GM23338 (cell line): ENCODE results near the gene SURF1. TPM values are rescaled to one million over a fixed set of nuclear protein-coding genes. Genes with fewer than 3 reads are reported as not detected.
"Not testable (repeated sequence)": the region's sequence is repeated elsewhere in the genome, so short reads cannot be mapped to it uniquely, and the experiment has no call there.

Experiments used
- ATAC-seq: fragments of 200-7000 bp; cut with Tn5 transposase; 3 replicates; pipeline ENCODE4 v1.9.1; 2020
- DNase-seq: peaks from one replicate; pipeline ENCODE4 v3.0.0-alpha.2; 2015; ENCODE audit warnings: low spot score
- H2AFZ ChIP-seq: fragments of 200-600 bp; sonication (generic); 2 replicates; pipeline ENCODE4 v1.8.0; 2016; ENCODE audit warnings: antibody characterized with exemption, mild to moderate bottlenecking, moderate library complexity
- H3F3A ChIP-seq: fragments of 200-600 bp; sonication (generic); replicated peaks from 2 replicates; pipeline ENCODE4 v1.8.0; 2017; ENCODE audit warnings: antibody characterized with exemption, mixed run types, low read depth
- H3K27ac ChIP-seq: fragments of 200-600 bp; sonication (generic); 2 replicates; pipeline ENCODE4 v1.6.1; 2016; ENCODE audit warnings: low read depth
- H3K27me3 ChIP-seq: fragments of 200-600 bp; sonication (generic); 2 replicates; pipeline ENCODE4 v1.8.0; 2016; ENCODE audit warnings: mild to moderate bottlenecking, mixed run types, moderate library complexity; ENCODE audit not compliant: insufficient read depth
- H3K36me3 ChIP-seq: fragments of 200-600 bp; sonication (generic); 2 replicates; pipeline ENCODE4 v1.8.0; 2016; ENCODE audit warnings: mild to moderate bottlenecking; ENCODE audit not compliant: insufficient read depth
- H3K4me1 ChIP-seq: fragments of 200-600 bp; sonication (generic); 2 replicates; pipeline ENCODE4 v1.8.0; 2016; ENCODE audit warnings: mild to moderate bottlenecking, moderate library complexity; ENCODE audit not compliant: insufficient read depth
- H3K4me2 ChIP-seq: fragments of 200-600 bp; sonication (generic); 2 replicates; pipeline ENCODE4 v1.7.1; 2017; ENCODE audit warnings: mixed run types
- H3K4me3 ChIP-seq: fragments of 200-600 bp; sonication (generic); 2 replicates; pipeline ENCODE4 v1.6.1; 2016; ENCODE audit warnings: mixed run types
- H3K79me2 ChIP-seq: fragments of 200-600 bp; sonication (generic); replicated peaks from 2 replicates; pipeline ENCODE4 v1.8.0; 2017; ENCODE audit warnings: mild to moderate bottlenecking; ENCODE audit not compliant: insufficient read depth
- H3K9me2 ChIP-seq: fragments of 200-600 bp; sonication (generic); 2 replicates; pipeline ENCODE4 v1.8.0; 2017; ENCODE audit not compliant: insufficient read depth
- H4K20me1 ChIP-seq: fragments of 200-600 bp; sonication (generic); replicated peaks from 2 replicates; pipeline ENCODE4 v1.8.0; 2017; ENCODE audit warnings: mild to moderate bottlenecking; ENCODE audit not compliant: insufficient read depth
- H3K27ac Mint-ChIP-seq: 2 replicates; pipeline ENCODE4 v1.8.0; 2020; ENCODE audit warnings: inconsistent platforms, mild to moderate bottlenecking, moderate library complexity, mixed read lengths
- H3K27me3 Mint-ChIP-seq: 3 replicates; pipeline ENCODE4 v1.8.0; 2022; ENCODE audit warnings: low read depth, mild to moderate bottlenecking, moderate library complexity, mixed read lengths, inconsistent platforms; ENCODE audit not compliant: insufficient read depth, poor library complexity
- H3K36me3 Mint-ChIP-seq: 3 replicates; pipeline ENCODE4 v1.8.0; 2021; ENCODE audit warnings: low read depth, mild to moderate bottlenecking, inconsistent platforms, moderate library complexity, mixed read lengths
- H3K4me1 Mint-ChIP-seq: 3 replicates; pipeline ENCODE4 v1.8.0; 2020; ENCODE audit warnings: mild to moderate bottlenecking, inconsistent platforms, mixed read lengths
- H3K4me3 Mint-ChIP-seq: 3 replicates; pipeline ENCODE4 v1.8.0; 2021; ENCODE audit warnings: moderate library complexity, mild to moderate bottlenecking, inconsistent platforms, mixed read lengths
- H3K9me3 Mint-ChIP-seq: 3 replicates; pipeline ENCODE4 v1.8.0; 2020; ENCODE audit warnings: moderate library complexity, mild to moderate bottlenecking, inconsistent platforms, mixed read lengths
- CREB1 ChIP-seq: fragments of 250-450 bp; sonication (Bioruptor Pico); IDR thresholded peaks from 2 replicates; pipeline ENCODE4 v1.5.0; 2020; ENCODE audit warnings: low read depth, mild to moderate bottlenecking, moderate library complexity
- EZH2 ChIP-seq: fragments of 200-600 bp; sonication (generic); IDR thresholded peaks from one replicate; pipeline ENCODE4 v1.8.0; 2017; ENCODE audit warnings: antibody characterized with exemption, mild to moderate bottlenecking, low read depth; ENCODE audit not compliant: unreplicated experiment
- EZH2phosphoT487 ChIP-seq: fragments of 200-600 bp; sonication (generic); IDR thresholded peaks from one replicate; pipeline ENCODE4 v1.8.1; 2018; ENCODE audit warnings: antibody characterized with exemption; ENCODE audit not compliant: unreplicated experiment
- JUNB ChIP-seq: IDR thresholded peaks from one replicate; pipeline ENCODE4 v1.6.1; 2016; ENCODE audit warnings: antibody characterized with exemption; ENCODE audit not compliant: unreplicated experiment
- POLR2AphosphoS5 ChIP-seq: IDR thresholded peaks from 2 replicates; pipeline ENCODE4 v1.6.1; 2016; ENCODE audit warnings: antibody characterized with exemption, low read depth
- STAT1 ChIP-seq: IDR thresholded peaks from one replicate; pipeline ENCODE4 v1.6.1; 2016; ENCODE audit warnings: antibody characterized with exemption; ENCODE audit not compliant: unreplicated experiment
- ZNF114 ChIP-seq: fragments of 250-450 bp; sonication (Bioruptor Pico); IDR thresholded peaks from 2 replicates; pipeline ENCODE4 v1.5.0; 2020; ENCODE audit warnings: mild to moderate bottlenecking, moderate library complexity
- ZNF331 ChIP-seq: fragments of 250-450 bp; sonication (Bioruptor Pico); IDR thresholded peaks from 2 replicates; pipeline ENCODE4 v1.5.0; 2020; ENCODE audit warnings: low read depth, mild to moderate bottlenecking, moderate library complexity
- polyA plus RNA-seq: library from polyadenylated mRNA; unstranded; fragments of >200 nt; fragmentation: Nextera tagmentation; extraction: Ambion mirVana; gene quantifications from 2 replicates; pipeline ENCODE4 v1.2.1, GENCODE V29; 2016
- total RNA-seq: library from RNA; depleted of rRNA; stranded (reverse); fragments of >200 nt; shearing (Covaris generic); gene quantifications from 2 replicates; pipeline ENCODE4 v1.2.3, GENCODE V29; 2014
- TF ChIP-seq, protein P1 (sequence below), 2 experiments: fragments of 200-600 bp in 1 of 2; sonication (generic) in 1 of 2; conservative IDR thresholded peaks; 2 replicates each; pipeline versions ENCODE4 v1.5.1 to v1.6.1; 2016 to 2017; ENCODE audit warnings: antibody characterized with exemption in 2 of 2, low read depth in 2 of 2, mild to moderate bottlenecking in 2 of 2, moderate library complexity in 1 of 2
- TF ChIP-seq, protein P2 (sequence below): IDR thresholded peaks from one replicate; pipeline ENCODE4 v1.6.1; 2018; ENCODE audit warnings: antibody characterized with exemption; ENCODE audit not compliant: unreplicated experiment

The SURF1 gene
- total and polyA plus RNA-seq, 2 experiments from 2014 or later: 39.1 to 52.6 TPM

DNA sequence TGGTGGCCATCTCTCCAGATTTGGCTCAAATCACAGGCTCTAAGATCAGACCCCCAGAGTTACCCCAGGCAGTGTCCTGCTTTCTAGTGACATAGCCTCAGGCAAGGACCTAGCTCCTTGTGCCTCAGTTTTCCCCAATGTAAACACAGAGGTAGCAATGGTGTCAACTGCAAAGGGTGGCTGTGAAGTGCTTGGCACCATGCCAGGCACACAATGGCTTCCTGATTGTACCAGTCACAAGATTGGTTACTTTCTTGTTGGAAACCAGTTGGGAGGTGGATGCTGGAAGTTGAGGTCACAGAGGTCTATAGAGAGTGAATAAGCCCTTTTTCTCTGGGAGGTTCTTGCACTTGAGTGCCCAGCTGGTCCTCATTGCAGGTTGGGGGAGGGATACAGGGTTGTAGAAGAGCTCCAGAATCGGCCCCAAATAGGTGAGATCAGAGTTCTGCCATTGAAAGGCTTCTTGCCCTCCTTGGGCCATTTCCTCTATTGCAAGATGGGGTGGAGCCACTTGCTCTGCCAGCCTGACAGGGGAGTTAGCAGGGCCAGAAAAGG, 22.2 kb upstream of the SURF1 start (continued):
- TF ChIP-seq EZH2 (no peak), ZNF331 (no peak), ZNF114 (no peak), CREB1 (no peak), POLR2AphosphoS5 (no peak)
- TF ChIP-seq, protein P1, sequence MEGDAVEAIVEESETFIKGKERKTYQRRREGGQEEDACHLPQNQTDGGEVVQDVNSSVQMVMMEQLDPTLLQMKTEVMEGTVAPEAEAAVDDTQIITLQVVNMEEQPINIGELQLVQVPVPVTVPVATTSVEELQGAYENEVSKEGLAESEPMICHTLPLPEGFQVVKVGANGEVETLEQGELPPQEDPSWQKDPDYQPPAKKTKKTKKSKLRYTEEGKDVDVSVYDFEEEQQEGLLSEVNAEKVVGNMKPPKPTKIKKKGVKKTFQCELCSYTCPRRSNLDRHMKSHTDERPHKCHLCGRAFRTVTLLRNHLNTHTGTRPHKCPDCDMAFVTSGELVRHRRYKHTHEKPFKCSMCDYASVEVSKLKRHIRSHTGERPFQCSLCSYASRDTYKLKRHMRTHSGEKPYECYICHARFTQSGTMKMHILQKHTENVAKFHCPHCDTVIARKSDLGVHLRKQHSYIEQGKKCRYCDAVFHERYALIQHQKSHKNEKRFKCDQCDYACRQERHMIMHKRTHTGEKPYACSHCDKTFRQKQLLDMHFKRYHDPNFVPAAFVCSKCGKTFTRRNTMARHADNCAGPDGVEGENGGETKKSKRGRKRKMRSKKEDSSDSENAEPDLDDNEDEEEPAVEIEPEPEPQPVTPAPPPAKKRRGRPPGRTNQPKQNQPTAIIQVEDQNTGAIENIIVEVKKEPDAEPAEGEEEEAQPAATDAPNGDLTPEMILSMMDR (conservative IDR thresholded peaks at IDR 0.05; ENCODE audit: low read depth in 2 of 2): no peak

DNA sequence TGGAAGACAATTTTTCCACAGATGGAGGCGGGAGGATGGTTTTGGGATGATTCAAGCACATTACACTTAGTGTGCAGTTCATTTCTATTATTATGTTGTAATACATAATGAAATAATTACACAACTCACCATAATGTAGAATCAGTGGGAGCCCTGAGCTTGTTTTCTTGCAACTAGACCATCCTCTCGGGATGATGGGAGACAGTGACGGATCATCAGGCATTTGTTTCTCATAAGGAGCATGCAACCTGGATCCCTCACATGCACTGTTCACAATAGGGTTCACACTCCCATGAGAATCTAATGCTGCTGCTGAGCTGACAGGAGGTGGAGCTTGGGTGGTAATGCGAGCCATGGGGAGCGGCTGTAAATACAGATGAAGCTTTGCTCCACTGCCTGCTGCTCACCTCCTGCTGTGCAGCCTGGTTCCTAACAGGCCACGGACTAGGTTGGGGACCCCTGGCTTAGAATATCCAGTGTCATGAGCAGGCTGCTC, 21.5 kb upstream of the SURF1 start:
- H3K4me3 Mint-ChIP-seq: no peak overlapping the region
- DNase-seq: no peak
- no peak overlapping the region for H3K27ac ChIP-seq
- H3K36me3 Mint-ChIP-seq: peaks cover 11% of the 10 kb centered on the region
- no peak overlapping the region for H3K27ac Mint-ChIP-seq
- H3K27me3 ChIP-seq: peaks cover 13% of the 10 kb centered on the region
- no peaks in the 10 kb centered on the region for H3F3A ChIP-seq
- H2AFZ ChIP-seq: no peak overlapping the region
- no peak overlapping the region for H3K4me3 ChIP-seq
- no peak for ATAC-seq
- peaks cover 29% of the 10 kb centered on the region for H3K27me3 Mint-ChIP-seq
- H3K4me1 Mint-ChIP-seq: peaks cover 7% of the 10 kb centered on the region; the same call in 2 of the 3 replicates
- H3K4me1 ChIP-seq: peaks cover 10% of the 10 kb centered on the region; the same call in 1 of the 2 replicates
- H3K9me3 Mint-ChIP-seq: peaks cover 14% of the 10 kb centered on the region; the same call in 2 of the 3 replicates
- TF ChIP-seq, protein P2, sequence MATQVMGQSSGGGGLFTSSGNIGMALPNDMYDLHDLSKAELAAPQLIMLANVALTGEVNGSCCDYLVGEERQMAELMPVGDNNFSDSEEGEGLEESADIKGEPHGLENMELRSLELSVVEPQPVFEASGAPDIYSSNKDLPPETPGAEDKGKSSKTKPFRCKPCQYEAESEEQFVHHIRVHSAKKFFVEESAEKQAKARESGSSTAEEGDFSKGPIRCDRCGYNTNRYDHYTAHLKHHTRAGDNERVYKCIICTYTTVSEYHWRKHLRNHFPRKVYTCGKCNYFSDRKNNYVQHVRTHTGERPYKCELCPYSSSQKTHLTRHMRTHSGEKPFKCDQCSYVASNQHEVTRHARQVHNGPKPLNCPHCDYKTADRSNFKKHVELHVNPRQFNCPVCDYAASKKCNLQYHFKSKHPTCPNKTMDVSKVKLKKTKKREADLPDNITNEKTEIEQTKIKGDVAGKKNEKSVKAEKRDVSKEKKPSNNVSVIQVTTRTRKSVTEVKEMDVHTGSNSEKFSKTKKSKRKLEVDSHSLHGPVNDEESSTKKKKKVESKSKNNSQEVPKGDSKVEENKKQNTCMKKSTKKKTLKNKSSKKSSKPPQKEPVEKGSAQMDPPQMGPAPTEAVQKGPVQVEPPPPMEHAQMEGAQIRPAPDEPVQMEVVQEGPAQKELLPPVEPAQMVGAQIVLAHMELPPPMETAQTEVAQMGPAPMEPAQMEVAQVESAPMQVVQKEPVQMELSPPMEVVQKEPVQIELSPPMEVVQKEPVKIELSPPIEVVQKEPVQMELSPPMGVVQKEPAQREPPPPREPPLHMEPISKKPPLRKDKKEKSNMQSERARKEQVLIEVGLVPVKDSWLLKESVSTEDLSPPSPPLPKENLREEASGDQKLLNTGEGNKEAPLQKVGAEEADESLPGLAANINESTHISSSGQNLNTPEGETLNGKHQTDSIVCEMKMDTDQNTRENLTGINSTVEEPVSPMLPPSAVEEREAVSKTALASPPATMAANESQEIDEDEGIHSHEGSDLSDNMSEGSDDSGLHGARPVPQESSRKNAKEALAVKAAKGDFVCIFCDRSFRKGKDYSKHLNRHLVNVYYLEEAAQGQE: no peak
- TF ChIP-seq CREB1: no peak
- no peak for TF ChIP-seq EZH2phosphoT487
- no peak for TF ChIP-seq ZNF114
- no peak for TF ChIP-seq ZNF331
- no peak for TF ChIP-seq STAT1
- no peak for TF ChIP-seq JUNB
- H3K9me2 ChIP-seq: peaks cover 10% of the 10 kb centered on the region; the same call in 1 of the 2 replicates
- peaks cover 3% of the 10 kb centered on the region; the same call in 1 of the 2 replicates for H3K36me3 ChIP-seq
- no peak overlapping the region for H3K4me2 ChIP-seq
- peaks cover 28% of the 10 kb centered on the region for H3K79me2 ChIP-seq
- H4K20me1 ChIP-seq: peaks cover 22% of the 10 kb centered on the region

DNA sequence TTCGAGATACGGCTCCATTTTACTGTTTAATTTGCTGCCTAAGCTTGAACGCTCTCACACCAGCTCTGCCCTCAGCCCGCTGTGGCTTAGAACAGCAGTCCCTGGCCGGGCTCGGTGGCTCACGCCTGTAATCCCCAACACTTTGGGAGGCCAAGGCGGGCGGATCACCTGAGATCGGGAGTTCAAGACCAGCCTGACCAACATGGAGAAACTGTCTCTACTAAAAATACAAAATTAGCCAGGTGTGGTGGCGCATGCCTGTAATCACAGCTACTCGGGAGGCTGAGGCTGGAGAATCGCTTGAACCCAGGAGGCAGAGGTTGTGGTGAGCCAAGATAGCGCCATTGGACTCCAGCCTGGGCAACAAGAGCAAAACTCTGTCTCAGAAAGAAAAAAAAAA, 21.0 kb upstream of the SURF1 start:
- Mint-ChIP-seq H3K9me3 (peaks cover 14% of the 10 kb centered on the region; the same call in 2 of the 3 replicates), H3K27me3 (peaks cover 29% of the 10 kb centered on the region), H3K4me3 (peak overlapping the region; percentile 56), H3K36me3 (peaks cover 16% of the 10 kb centered on the region)
- not testable (repeated sequence) for H3K4me2 ChIP-seq, H3F3A ChIP-seq, H3K4me3 ChIP-seq, H3K27ac Mint-ChIP-seq, H3K9me2 ChIP-seq, H3K27ac ChIP-seq, H3K4me1 Mint-ChIP-seq, DNase-seq, H3K4me1 ChIP-seq, H3K36me3 ChIP-seq, H2AFZ ChIP-seq, ATAC-seq
- Histone ChIP-seq H3K79me2 (peaks cover 33% of the 10 kb centered on the region), H4K20me1 (peaks cover 27% of the 10 kb centered on the region), H3K27me3 (peaks cover 13% of the 10 kb centered on the region)
